Activated gamma-delta T cell treated with Interleukin-2 at 50 U/mL for 16 hours (primary cell): ENCODE results near the gene CXorf58.
"Not testable (repeated sequence)": the region's sequence is repeated elsewhere in the genome, so short reads cannot be mapped to it uniquely, and the experiment has no call there.

ENCODE experiments used
- DNase-seq: peaks from one replicate; pipeline ENCODE4 v3.0.0-alpha.2; 2020

The CXorf58 gene, protein sequence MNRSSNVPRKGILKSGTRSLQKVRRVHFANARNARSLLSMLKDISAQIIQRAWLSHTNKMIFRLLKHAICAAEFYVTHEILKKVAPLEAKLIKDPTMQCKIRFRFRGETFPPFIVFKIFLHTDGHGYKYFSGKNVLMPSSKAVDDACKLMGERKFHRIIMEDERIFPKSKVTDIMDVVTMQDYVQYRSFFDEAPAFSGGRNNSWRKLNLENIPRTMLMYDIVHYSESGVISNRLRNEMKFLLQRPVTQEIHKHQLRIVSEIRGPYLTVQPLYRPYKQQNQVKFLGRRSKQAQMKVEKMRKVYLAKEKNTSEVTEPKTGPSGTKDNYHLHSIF

DNA sequence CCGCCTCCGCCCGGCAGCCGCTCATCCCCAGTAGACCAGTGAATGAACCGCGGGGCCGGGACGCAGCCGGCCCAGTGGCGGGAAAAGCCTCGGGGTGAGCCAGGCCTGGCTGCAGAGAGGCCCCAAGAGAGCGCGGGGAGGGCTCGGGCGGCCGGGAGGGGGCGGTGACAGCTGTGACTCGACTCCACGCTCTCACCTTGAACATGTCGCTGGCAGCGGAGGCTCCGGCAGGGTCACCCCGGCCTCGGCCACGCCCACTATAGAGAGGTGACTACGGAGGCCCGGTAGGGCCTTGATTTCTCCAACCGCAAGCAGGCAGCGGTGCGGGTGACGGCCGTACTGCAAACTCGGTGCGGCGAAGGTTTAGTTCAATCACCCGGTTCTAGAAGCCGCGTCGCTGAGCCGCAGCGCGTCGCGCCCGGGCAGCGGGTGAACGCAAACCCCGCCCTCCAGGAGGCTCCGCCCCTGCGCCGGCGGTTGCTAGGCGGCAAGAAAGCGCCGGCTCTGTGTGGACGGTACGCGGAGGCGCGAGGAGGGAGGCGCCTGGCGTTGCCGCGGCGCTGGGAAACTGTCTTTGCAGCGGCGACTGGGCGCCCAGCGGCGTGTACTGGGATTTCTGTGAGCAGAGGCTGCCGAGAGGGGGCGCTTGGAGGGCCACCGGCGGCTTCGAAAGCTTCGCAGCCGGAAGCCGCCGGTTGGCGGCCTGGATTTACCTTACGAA is at the start of gene CXorf58, which contains the start of gene APOO:
Gene CXorf58 (plus strand): TSS at position 509 of the 721 bp plus-strand sequence. CDS start 2,297 bp downstream, outside the sequence.
Gene APOO (minus strand): TSS at position 441 of the 721 bp plus-strand sequence. CDS start 236 bp downstream, at position 205.
- DNase-seq, result peak; percentile 87

DNA sequence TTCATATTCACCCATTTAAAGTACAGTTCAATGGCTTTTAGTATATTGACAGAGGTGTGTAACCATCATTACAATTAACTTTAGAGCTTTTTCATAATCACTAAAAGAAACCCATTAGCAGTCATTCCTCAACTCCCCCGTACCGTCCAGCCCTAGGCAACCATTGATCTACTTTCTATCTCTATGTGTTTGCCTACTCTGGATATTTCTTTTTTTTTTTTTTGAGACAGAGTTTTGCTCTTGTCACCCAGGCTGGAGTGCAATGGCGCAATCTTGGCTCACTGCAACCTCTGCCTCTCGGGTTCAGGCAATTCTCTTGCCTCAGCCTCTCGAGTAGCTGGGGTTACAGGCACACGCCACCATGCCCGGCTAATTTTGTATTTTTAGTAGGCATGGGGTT is 48.6 kb upstream of the CXorf58 start:
- not testable (repeated sequence) for DNase-seq

DNA sequence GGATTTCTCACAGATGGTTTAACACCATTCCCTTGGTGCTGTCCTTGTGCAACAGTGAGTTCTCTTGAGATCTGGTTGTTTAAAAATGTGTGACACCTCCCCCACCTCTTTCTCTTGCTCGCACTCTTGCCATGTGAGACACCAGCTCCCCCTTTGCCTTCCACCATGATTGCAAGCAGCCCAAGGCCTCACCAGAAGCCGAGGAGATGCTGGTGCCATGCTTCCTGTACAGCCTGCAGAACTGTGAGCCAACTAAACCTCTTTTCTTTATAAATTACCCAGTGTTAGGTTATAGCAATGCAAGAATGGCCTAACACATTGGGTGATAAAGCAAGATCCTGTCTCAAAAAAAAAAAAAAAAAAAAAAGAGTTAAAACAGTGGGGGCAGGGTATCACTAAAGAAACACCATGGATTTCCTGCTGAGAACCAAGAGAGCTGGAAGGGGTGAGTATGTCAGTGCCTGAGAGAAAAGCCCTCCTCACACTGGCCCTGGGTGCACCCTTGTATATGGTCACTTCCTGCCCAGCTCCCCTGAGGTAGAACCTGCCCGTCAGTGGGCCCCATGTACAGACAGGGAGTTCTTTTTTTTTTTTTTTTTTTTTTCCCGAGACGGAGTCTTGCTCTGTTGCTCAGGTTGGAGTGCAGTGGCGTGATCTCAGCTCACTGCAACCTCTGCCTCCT is 46.5 kb upstream of the CXorf58 start:
- no peak for DNase-seq

DNA sequence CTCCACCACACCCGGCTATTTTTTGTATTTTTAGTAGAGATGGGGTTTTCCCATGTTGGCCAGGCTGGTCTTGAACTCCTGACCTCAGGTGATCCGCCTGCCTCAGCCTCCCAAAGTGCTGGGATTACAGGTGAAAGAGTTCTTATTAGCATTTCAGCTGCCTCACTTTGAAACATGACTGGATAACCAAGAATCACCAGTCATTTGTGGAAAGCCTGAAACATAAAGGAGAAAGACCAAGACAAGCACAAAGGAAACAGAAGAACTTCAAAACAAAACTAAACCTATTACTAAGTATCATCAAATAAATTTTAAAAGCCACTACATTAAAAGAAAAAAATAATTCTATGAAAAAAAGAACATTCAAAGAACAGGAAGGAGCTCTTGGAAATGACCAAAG is 45.9 kb upstream of the CXorf58 start:
- not testable (repeated sequence) for DNase-seq

DNA sequence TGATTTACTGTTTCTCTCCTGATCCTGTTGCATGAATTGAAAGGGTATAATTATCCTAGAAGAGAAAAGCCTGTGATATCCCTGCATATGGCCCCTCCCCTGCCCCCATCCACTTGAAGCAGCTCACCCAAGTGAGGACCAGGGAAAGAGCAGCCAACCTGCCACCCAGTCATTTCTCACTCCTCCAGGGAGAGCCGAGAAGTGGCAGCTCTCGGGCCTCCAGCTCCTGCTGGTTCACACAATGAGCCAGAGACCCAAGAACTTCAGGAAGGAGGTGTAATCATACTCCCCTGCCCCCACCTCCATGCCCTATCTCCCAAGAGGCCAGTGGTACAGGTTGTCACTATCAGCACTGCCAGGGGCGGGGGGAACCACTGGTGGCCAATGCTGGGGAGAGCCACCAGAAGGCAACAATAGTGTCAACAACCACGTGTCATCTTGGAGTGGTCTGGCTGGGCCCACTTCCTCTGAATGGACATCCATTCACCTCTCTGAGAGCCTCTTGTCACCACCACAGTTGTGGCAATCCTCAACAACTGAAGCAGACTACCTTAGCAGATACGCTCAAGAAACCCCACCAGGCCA is 43.0 kb upstream of the CXorf58 start:
- DNase-seq, result no peak

DNA sequence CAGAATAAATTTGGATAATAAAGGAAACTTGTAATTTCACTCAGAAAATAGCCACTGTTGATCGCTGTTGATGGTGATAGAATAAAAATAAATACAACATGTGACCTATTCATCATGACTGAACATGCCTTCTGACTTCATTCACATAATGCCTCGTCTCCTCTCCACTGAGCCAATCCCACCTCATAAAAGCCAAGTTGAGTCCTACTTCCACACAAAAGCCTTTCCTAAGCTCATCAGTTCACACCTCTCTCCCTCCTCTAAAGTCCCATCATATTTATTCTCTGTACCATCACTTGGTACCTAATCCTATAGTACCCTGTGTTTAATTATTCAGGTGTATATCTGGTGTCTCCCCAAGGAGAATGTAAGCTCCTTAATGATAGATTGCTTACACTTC is 37.8 kb upstream of the CXorf58 start:
- no peak for DNase-seq

DNA sequence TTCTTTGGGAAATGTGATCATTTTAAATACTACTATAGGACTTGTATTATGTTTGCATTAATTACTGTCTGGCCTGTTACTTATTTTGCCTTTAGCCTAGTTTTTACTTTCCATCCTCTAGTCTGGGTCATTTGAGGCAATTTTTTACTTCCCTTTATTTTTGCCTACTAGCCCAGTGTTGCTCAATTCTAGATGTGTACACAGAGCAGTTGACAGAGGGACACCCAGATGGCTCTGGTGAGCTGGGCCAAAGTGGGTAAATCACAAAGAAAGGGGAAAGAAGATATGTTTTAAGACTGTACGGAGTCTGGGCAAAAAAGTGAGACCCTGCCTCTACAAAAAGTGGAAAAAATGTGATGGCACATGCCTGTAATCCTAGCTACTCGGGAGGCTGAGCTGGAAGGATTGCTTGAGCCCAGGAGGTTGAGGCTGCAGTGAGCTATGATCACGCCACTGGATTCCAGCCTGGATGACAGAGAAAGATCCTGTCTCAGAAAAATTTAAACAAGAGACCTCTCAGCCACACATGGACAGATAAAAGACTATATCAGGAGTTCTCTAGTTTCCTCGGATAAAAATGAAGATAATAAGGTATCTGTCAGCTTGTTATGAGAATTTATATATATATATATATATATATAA is 35.8 kb upstream of the CXorf58 start:
- DNase-seq, result no peak

DNA sequence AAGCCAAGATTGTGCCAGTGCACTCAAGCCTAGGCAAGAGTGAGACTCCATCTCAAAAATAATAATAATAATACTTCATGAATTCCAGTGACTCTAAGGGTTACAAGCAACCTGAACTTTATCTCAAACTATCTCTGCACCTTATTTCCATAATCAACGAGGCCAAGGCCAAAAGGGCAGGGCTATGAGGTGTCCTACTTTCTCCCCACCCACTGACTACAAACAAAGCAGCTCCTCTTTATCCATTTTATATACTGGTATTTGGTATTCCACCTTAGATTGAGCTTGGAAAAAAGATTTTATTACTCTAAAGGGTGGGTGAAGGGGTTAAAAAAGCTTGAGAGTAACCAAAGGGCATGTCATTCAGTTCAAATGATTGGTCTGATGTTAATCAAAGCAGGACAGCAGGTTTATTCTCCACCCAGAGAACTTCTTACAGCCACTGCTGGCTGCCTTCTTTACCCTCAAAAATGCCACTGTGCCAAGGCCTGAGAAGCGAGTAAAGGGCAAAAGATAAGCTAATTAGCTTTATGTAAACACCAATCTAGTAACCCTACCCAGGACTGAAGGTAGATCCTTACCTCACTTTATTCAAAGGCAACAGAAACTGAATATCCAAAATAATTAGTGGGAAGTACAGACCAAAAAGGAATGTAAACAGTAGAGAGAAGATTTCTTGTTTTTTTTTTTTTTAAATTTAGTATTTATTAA is 28.3 kb upstream of the CXorf58 start:
- no peak for DNase-seq

DNA sequence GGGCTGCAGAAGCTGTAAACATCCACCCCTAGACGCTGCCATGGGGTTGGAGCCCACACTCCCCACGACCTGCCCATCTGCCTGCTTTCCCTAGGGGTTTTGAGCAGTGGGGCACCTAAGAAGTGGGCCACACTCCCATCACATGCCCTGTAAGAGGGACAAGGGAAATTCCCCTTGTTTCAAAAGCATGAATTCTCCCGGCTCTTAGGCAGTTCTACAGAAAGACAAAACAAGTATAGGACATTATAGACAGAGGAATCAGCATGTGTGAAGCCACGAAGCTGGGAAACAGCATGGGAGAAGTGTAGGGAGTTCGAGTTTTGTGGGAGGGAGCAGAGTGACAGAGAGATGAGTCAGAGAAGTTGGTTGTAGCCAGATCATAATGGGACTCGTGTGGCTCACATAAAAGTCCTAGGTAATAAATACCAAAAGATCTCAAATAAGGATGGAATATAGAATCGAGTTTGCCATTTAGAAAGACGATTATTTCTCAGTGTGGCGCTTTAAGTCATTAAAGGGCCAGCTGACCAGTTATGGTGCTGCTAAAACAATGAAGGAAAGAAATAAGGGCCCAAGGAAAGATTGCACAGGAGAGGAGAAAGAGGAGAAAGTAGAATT is 24.0 kb upstream of the CXorf58 start:
- no peak for DNase-seq

DNA sequence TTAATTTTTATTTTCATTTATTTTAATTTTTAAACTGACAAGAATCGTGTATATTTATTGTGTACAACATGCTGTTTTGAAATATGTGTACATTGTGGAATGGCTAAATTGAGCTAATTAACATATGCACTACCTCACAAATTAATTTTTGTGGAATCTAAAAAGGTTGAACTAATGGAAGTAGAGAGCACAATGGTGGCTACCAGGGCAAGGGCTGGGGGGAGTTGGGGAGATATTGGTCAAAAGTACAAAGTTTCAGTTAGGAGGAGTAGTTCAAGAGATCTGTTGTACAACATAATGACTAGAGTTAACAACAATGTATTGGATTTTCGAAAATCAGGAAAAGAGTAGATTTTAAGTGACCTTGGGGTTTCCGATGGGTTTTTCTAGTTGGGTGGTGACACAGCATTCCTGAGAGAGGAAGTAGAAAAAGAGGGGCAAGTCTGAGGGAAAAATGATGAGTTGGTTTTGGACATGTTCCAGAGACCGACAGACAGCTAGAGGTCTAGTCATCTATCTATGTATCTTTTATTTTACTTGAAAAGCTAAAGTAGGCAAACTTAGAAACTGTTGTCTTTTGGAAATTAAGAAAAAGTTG is 23.3 kb upstream of the CXorf58 start:
- no peak for DNase-seq

DNA sequence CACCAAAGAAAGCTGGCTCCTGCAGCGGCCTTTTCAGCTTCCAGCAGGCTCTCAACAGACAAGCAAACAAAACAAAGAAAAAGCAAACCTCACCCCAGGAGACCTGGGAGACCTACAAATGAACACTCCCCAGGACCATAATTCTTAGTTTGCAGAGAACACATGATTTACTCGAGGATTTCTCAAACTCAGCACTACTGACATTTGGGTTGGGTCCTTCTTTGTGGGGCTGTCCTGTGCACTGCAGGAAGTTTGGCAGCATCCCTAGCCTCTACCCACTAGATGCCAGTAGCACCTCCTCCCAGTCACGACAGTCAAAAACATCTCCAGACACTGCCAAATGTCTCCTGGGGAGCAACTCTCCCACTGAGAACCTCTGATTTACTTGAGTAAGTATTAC is 22.0 kb upstream of the CXorf58 start:
- no peak for DNase-seq

DNA sequence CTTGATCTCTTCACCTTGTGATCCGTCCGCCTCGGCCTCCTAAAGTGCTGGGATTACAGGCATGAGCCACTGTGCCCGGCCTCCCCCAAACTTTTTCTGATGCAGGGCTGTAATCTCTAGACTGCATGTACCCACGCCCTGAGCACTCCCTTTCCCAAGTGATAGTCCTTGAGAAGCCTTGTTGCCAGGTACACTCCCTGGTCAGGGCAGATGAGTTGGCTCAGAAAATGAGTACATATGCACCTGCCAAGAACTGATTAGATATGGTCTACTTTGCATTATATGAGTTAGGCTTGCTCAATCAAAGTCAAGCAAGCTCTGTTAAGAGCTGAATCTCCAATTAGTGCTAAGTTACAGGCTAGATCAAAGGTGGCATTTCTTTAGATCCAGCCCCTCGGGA is 20.4 kb upstream of the CXorf58 start:
- DNase-seq, result no peak

DNA sequence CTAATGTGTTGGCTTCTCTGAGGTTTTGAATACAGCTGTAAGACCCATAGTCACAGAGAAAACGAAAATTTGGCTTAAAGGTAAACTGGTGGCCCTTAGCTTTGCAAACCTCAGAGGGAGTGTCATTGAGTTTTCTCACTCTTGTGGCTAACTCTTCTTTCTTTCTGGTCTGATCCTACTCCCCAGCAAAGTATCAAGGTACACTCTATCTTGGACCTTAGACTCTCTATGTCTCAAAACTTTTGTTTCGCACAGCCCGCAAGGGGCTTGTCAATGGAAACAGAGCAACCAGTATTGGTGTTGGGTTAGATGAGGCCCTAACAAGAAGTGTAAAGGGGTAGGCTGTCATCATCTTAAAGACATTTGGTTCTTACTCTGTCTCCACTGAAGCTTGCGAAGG is 19.9 kb upstream of the CXorf58 start:
- DNase-seq, result no peak

DNA sequence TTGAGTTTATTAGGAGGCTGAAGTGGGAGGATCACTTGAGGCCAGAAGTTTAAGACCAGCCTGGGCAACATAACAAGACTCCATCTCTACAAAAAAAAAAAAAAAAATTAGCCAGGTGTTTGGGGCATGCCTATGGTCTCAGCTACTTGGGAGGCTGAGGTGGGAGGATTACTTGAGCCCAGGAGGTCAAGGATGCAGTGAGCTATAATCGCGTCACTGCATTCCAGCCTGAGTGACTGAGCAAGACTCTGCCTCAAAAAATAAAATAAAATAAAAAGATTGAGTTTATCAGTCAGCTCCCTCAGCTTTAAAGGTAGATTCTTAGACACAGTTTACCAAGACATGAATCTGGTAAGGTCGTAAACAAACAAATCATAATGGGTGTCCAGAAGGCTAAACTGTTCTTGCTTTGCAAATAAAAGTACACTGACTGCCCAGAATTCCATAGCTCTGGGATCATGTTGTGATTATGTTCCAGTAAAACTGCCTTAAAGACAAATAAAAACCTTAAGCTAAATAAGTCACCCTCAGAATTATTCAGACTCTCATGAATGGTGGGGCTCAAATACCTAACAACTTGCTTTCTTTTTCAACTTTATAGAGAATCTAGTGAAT is 18.8 kb upstream of the CXorf58 start:
- no peak for DNase-seq

DNA sequence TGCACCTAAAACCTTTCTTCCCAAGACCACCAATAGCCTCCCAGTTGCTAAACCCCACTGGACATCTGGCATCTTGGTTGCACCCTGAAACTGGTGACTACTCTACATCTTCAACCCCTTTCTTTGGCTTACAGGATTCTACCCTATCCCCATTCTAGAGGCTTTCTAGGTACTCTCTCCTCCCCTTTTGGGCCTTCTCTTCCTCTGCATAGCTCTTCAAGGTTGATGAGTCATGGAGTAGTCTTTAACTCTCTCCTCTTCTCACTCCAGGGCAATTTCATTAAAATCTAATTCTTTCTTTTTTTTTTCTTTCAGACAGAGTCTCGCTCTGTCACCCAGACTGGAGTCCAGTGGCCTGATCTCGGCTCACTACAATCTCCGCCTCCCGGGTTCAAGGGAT is 16.9 kb upstream of the CXorf58 start:
- no peak for DNase-seq

DNA sequence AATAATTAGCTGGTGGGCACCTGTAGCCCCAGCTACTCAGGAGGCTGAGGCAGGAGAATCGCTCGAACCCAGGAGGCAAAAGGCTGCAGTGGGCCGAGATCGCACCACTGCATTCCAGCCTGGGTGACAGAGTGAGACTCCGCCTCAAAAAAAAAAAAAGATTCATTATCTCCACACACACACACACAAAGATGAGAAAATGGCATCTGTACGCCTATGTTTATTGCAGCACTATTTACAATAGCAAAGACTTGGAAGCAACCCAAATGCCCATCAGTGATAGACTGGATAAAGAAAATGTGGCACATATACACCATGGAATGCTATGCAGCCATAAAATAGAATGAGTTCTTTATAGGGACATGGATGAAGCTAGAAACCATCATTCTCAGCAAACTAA is 12.8 kb upstream of the CXorf58 start:
- not testable (repeated sequence) for DNase-seq

DNA sequence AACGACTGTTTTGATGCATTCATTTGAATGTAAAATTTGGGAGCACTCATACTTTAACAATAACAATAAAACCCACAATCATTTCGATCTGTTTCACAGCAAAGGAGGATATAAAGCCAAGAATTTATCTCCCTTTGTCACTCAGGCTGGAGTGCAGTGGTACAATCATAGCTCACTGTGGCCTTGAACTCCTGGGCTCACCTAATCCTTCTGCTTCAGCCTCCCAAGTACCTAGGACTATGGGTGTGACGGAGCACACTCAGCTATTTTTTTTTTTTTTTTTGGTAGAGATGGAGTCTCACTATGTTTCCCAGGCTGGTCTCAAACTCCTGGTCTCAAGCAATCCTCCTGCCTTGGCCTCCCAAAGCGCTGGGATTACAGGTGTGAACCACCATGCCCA is 11.3 kb upstream of the CXorf58 start:
- not testable (repeated sequence) for DNase-seq

DNA sequence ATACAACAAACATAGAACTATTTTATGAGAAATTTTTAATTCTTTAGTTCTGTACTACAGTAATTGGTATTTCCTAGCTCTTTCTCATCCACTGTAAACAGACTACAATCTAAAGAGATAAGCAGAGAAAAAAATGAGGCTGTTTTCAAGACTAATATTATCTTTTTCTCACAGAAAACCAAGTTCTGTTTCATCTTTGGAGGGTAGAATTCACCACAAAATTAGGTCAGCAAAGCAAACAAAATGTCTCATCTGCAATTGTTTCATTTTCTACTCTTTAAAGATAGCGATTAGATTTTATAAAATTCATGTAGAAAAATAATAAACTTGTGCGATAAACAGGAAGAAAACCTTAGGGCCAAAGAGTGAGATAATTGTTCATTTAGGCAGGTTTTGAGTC is 10.8 kb upstream of the CXorf58 start:
- no peak for DNase-seq

DNA sequence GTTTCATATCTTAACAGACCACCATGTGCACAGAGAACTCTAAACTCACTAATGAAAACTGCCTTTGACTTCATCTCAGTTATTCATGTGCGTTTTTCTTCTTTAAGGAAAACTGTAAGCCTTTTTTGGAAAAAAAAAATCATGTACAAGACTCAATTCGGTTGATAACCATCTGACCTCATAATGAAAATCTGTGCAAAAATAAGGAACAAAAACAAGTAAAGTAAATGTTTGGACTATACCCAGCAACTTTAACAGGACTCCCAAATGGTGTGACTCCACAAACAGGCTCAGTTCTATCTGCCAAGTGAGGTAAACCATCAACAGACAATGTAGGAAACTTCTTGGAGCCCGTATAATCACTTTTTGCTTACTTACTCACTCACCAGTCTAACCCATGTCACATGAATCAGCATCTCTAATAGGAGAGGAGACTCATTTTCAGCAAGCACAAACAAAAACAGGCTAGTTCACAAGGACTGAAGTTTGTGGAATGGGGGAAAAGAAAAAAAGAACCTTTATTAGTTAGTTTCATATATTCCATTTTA is 9.3 kb upstream of the CXorf58 start:
- no peak for DNase-seq

DNA sequence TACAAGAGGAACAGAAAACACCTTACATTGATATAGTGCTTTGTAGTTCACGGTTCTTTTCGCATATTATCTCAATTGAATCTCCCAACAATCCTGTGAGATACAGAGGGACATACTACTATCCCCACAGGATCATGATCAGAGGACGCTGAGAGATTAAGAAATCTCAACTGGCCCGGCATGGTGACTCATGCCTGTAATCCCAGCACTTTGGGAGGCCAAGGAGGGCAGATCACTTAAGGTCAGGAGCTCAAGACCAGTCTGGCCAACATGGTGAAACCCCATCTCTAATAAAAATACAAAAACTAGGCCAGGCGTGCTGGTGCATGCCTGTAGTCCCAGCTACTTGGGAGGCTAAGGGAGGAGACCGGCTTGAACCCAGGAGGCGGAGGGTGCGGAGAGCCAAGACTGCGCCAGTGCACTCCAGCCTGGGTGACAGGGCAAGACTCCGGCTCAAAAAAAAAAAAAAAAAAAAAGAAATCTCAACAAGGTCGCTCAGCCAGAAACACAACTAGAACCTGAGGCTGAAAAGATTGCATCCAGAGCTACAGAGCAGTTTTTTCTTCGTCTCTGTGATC is 7.5 kb upstream of the CXorf58 start:
- DNase-seq, result no peak
